Testis (tissue), 2 donors: ENCODE data around the gene TDRD9.

Source experiments
- CTCF ChIP-seq, 3 experiments: fragments of 450-650 bp in 2 of 3; fragments of 200-600 bp in 1 of 3; sonication (generic) in 1 of 3; IDR thresholded peaks; one replicate each; pipeline ENCODE4 v1.5.1; 2016 to 2019; ENCODE audit warnings: antibody characterized with exemption in 3 of 3, mild to moderate bottlenecking in 2 of 3, moderate library complexity in 1 of 3
- POLR2A ChIP-seq: fragments of 450-650 bp; IDR thresholded peaks from one replicate; pipeline ENCODE4 v1.6.1; 2017; ENCODE audit warnings: antibody characterized with exemption, mild to moderate bottlenecking, moderate library complexity

- TF ChIP-seq CTCF (IDR thresholded peaks at IDR 0.05), result no peak
- no peak for TF ChIP-seq POLR2A
Measured at GRCh38 chr14:103923863-103924262, 4.4 kb upstream of the TDRD9 start.
